ENCODE measurements around the gene NLRP12. TPM values are rescaled to one million over a fixed set of nuclear protein-coding genes. Genes with fewer than 3 reads are reported as not detected.

The NLRP12 gene
- total RNA-seq, 4 donors from 2014 or later, result under 0.01 to 1.8 (median 0.30) TPM

GRCh38 chr19:53813996-53814395 lies 10.1 kb downstream of the NLRP12 start:
- Histone ChIP-seq H3K9me3 (no peaks in the 10 kb centered on the region), H3K4me1 (no peaks in the 10 kb centered on the region), H3K27me3 (peaks cover 0 to 8% (median 0%) of the 10 kb centered on the region in 4 donors), H3K27ac (replicated peaks in 1 of 4) (no peak overlapping the region), H3K4me3 (no peak overlapping the region), H3K36me3 (no peaks in the 10 kb centered on the region)
- no peak for DNase-seq (ENCODE audit: extremely low spot score)
- TF ChIP-seq CTCF (IDR thresholded peaks at IDR 0.05), result no peak
- TF ChIP-seq EP300 (IDR thresholded peaks at IDR 0.05), result no peak
- TF ChIP-seq POLR2A (IDR thresholded peaks at IDR 0.05; ENCODE audit: low read depth), result no peak
- no peak for TF ChIP-seq POLR2AphosphoS5 (IDR thresholded peaks at IDR 0.05)
- intact Hi-C loops (cut with DNase I), result no loop called here
- WGBS, result 86% methylated on average over 4 of the region's 4 CpGs

- intact Hi-C loops (cut with DNase I), result no loop called here
- Histone ChIP-seq H3K9me3 (no peaks in the 10 kb centered on the region), H3K27ac (replicated peaks in 1 of 4) (no peak overlapping the region), H3K36me3 (no peaks in the 10 kb centered on the region), H3K4me1 (no peaks in the 10 kb centered on the region), H3K4me3 (no peak overlapping the region), H3K27me3 (peaks cover 0 to 3% (median 0%) of the 10 kb centered on the region in 4 donors)
- no peak for TF ChIP-seq POLR2AphosphoS5 (IDR thresholded peaks at IDR 0.05)
- TF ChIP-seq EP300 (IDR thresholded peaks at IDR 0.05), result no peak
- no peak for TF ChIP-seq CTCF (IDR thresholded peaks at IDR 0.05)
- TF ChIP-seq POLR2A (IDR thresholded peaks at IDR 0.05; ENCODE audit: low read depth), result no peak
- 51% methylated on average over 7 of the region's 7 CpGs for WGBS
- no peak for DNase-seq (ENCODE audit: extremely low spot score)
These were observed 11.8 kb downstream of the NLRP12 start for GRCh38 chr19:53812335-53812734.

- peaks cover 0 to 3% (median 0%) of the 10 kb centered on the region in 4 donors for H3K27me3 ChIP-seq
- TF ChIP-seq CTCF (IDR thresholded peaks at IDR 0.05) (no peak), POLR2A (IDR thresholded peaks at IDR 0.05; ENCODE audit: low read depth) (no peak), EP300 (IDR thresholded peaks at IDR 0.05) (no peak), POLR2AphosphoS5 (IDR thresholded peaks at IDR 0.05) (no peak)
- no peaks in the 10 kb centered on the region for H3K9me3 ChIP-seq
- no peaks in the 10 kb centered on the region for H3K4me1 ChIP-seq
- 94% methylated on average over 21 of the region's 21 CpGs for WGBS
- intact Hi-C loops (cut with DNase I), result no loop called here
- no peak overlapping the region for H3K4me3 ChIP-seq
- H3K27ac ChIP-seq (replicated peaks in 1 of 4), result no peak overlapping the region
- no peaks in the 10 kb centered on the region for H3K36me3 ChIP-seq
- no peak for DNase-seq (ENCODE audit: extremely low spot score)
These were observed 13.2 kb downstream of the NLRP12 start for GRCh38 chr19:53810891-53811290.

GRCh38 chr19:53810187-53810546 lies 13.9 kb downstream of the NLRP12 start:
- TF ChIP-seq CTCF (IDR thresholded peaks at IDR 0.05) (no peak), EP300 (IDR thresholded peaks at IDR 0.05) (no peak), POLR2AphosphoS5 (IDR thresholded peaks at IDR 0.05) (no peak), POLR2A (IDR thresholded peaks at IDR 0.05; ENCODE audit: low read depth) (no peak)
- intact Hi-C loops (cut with DNase I), result no loop called here

GRCh38 chr19:53809518-53810186 lies 14.5 kb downstream of the NLRP12 start:
- no peak overlapping the region for H3K4me3 ChIP-seq
- TF ChIP-seq EP300 (IDR thresholded peaks at IDR 0.05) (no peak), POLR2A (IDR thresholded peaks at IDR 0.05; ENCODE audit: low read depth) (no peak), POLR2AphosphoS5 (IDR thresholded peaks at IDR 0.05) (no peak), CTCF (IDR thresholded peaks at IDR 0.05) (no peak)

More at GRCh38 chr19:53810187-53810546, 13.9 kb downstream of the NLRP12 start:
- Histone ChIP-seq H3K4me3 (no peak overlapping the region), H3K9me3 (no peaks in the 10 kb centered on the region), H3K36me3 (no peaks in the 10 kb centered on the region), H3K27me3 (peaks cover 0 to 3% (median 0%) of the 10 kb centered on the region in 4 donors), H3K27ac (replicated peaks in 1 of 4) (no peak overlapping the region), H3K4me1 (no peaks in the 10 kb centered on the region)
- no peak for DNase-seq (ENCODE audit: extremely low spot score)
- 76% methylated on average over 8 of the region's 13 CpGs for WGBS

More at GRCh38 chr19:53809518-53810186, 14.5 kb downstream of the NLRP12 start:
- Histone ChIP-seq H3K36me3 (no peaks in the 10 kb centered on the region), H3K9me3 (no peaks in the 10 kb centered on the region), H3K27ac (replicated peaks in 1 of 4) (no peak overlapping the region), H3K27me3 (peaks cover 0 to 3% (median 0%) of the 10 kb centered on the region in 4 donors), H3K4me1 (no peaks in the 10 kb centered on the region)
- WGBS, result 78% methylated on average over 20 of the region's 28 CpGs
- intact Hi-C loops (cut with DNase I), result no loop called here
- DNase-seq (ENCODE audit: extremely low spot score), result no peak
